SK-N-SH (cell line): ENCODE measurements around the gene PRDM5. TPM values are rescaled to one million over a fixed set of nuclear protein-coding genes. Genes with fewer than 3 reads are reported as not detected.

ENCODE experiments used
- CTCF ChIA-PET: fragments of 300-600, 350-600 bp; formaldehyde crosslinking; extraction: SDS; loops from one replicate; lab custom pipeline; 2021; lab: Yijun Ruan, JAX
- POLR2A ChIA-PET: fragments of 350-600 bp; sonication (Branson Sonifier 250); formaldehyde crosslinking; extraction: SDS; loops from one replicate; lab custom pipeline; 2020; ENCODE audit warnings: antibody characterized with exemption, inconsistent platforms; lab: Yijun Ruan, JAX
- DNase-seq: peaks from one replicate; pipeline ENCODE4 v3.0.0; 2012
- H2AFZ ChIP-seq: fragments of 200-600 bp; sonication (generic); 2 replicates; pipeline ENCODE4 v1.8.1; 2016; ENCODE audit warnings: antibody characterized with exemption, mild to moderate bottlenecking, low read depth
- H3F3A ChIP-seq: fragments of 200-600 bp; sonication (generic); replicated peaks from 2 replicates; pipeline ENCODE3; 2016; ENCODE audit warnings: antibody characterized with exemption, mild to moderate bottlenecking; ENCODE audit not compliant: insufficient read depth
- H3K27ac ChIP-seq, 2 experiments: fragments of 200-500 bp in 1 of 2; fragments of 200-600 bp in 1 of 2; sonication (Bioruptor generic) in 1 of 2; sonication (generic), shearing (Covaris generic) in 1 of 2; 2 replicates each; pipeline versions ENCODE4 v1.5.1 to v1.6.1; 2014 to 2016; ENCODE audit warnings: low read depth in 2 of 2, inconsistent platforms in 1 of 2, low read length in 1 of 2, mild to moderate bottlenecking in 1 of 2, mixed read lengths in 1 of 2
- H3K27me3 ChIP-seq: fragments of 200-600 bp; sonication (generic), shearing (Covaris generic); 2 replicates; pipeline ENCODE4 v1.6.1; 2016; ENCODE audit warnings: mixed run types; ENCODE audit not compliant: insufficient read depth
- H3K36me3 ChIP-seq, 2 experiments: fragments of 200-500 bp in 1 of 2; fragments of 200-600 bp in 1 of 2; sonication (Bioruptor generic) in 1 of 2; sonication (generic) in 1 of 2; replicated peaks in 1 of 2; 2 replicates each; pipeline versions ENCODE3 to v1.5.1; 2014 to 2016; ENCODE audit warnings: low read length in 1 of 2, mild to moderate bottlenecking in 1 of 2; ENCODE audit not compliant: insufficient read depth in 2 of 2, control insufficient read depth in 1 of 2
- H3K4me1 ChIP-seq, 2 experiments: fragments of 200-500 bp in 1 of 2; fragments of 200-600 bp in 1 of 2; sonication (Bioruptor generic) in 1 of 2; sonication (generic), shearing (Covaris generic) in 1 of 2; 2 replicates each; pipeline versions ENCODE4 v1.5.1 to v1.6.1; 2014 to 2016; ENCODE audit warnings: low read depth in 1 of 2, low read length in 1 of 2, mixed run types in 1 of 2; ENCODE audit not compliant: insufficient read depth in 2 of 2, control insufficient read depth in 1 of 2
- H3K4me2 ChIP-seq: fragments of 200-600 bp; sonication (generic), shearing (Covaris generic); 2 replicates; pipeline ENCODE4 v1.6.1; 2017; ENCODE audit warnings: mixed run types
- H3K4me3 ChIP-seq, 2 experiments: fragments of 200-500 bp in 1 of 2; fragments of 200-600 bp in 1 of 2; sonication (Bioruptor generic) in 1 of 2; sonication (generic), shearing (Covaris generic) in 1 of 2; 2 replicates each; pipeline versions ENCODE4 v1.5.1 to v1.8.1; 2014 to 2016; ENCODE audit warnings: low read depth in 2 of 2, inconsistent platforms in 1 of 2, low read length in 1 of 2, mild to moderate bottlenecking in 1 of 2, mixed read lengths in 1 of 2, moderate library complexity in 1 of 2
- H3K79me2 ChIP-seq: fragments of 200-600 bp; sonication (generic); 2 replicates; pipeline ENCODE4 v1.8.1; 2017; ENCODE audit warnings: mild to moderate bottlenecking; ENCODE audit not compliant: insufficient read depth
- H3K9ac ChIP-seq: fragments of 200-600 bp; sonication (generic); 2 replicates; pipeline ENCODE4 v1.6.1; 2017; ENCODE audit warnings: mixed run types
- H3K9me2 ChIP-seq: fragments of 200-600 bp; sonication (generic); 2 replicates; pipeline ENCODE4 v1.6.1; 2017; ENCODE audit warnings: mixed run types
- H3K9me3 ChIP-seq: fragments of 200-600 bp; sonication (generic); 2 replicates; pipeline ENCODE4 v1.6.1; 2017; ENCODE audit warnings: mixed run types, mild to moderate bottlenecking, moderate library complexity
- H4K20me1 ChIP-seq: fragments of 200-600 bp; sonication (generic); 2 replicates; pipeline ENCODE4 v1.6.1; 2017; ENCODE audit warnings: mild to moderate bottlenecking, mixed run types; ENCODE audit not compliant: insufficient read depth
- ELF1 ChIP-seq: IDR thresholded peaks from 2 replicates; pipeline ENCODE4 v1.4.0; 2012
- EP300 ChIP-seq, 2 experiments: IDR thresholded peaks; 2 replicates each; pipeline versions ENCODE4 v1.4.0 to v1.6.1; 2012; ENCODE audit warnings: borderline replicate concordance in 1 of 2, low read depth in 1 of 2, low read length in 1 of 2
- EZH2phosphoT487 ChIP-seq: fragments of 200-600 bp; sonication (generic); IDR thresholded peaks from 2 replicates; pipeline ENCODE4 v1.6.1; 2017; ENCODE audit warnings: low read depth, mixed run types, mild to moderate bottlenecking, antibody characterized with exemption, moderate library complexity, borderline replicate concordance
- FOSL2 ChIP-seq: IDR thresholded peaks from 2 replicates; pipeline ENCODE4 v1.4.0; 2012; ENCODE audit warnings: low read depth, mild to moderate bottlenecking, moderate library complexity, borderline replicate concordance
- FOXM1 ChIP-seq: IDR thresholded peaks from 2 replicates; pipeline ENCODE4 v1.4.0; 2012; ENCODE audit warnings: low read depth, mild to moderate bottlenecking
- GABPA ChIP-seq: IDR thresholded peaks from 2 replicates; pipeline ENCODE4 v1.4.0; 2012; ENCODE audit warnings: low read depth, mild to moderate bottlenecking
- JUND ChIP-seq: IDR thresholded peaks from 2 replicates; pipeline ENCODE4 v1.4.0; 2012
- MAX ChIP-seq: IDR thresholded peaks from 2 replicates; pipeline ENCODE4 v1.4.0; 2012; ENCODE audit warnings: low read depth
- MXI1 ChIP-seq: IDR thresholded peaks from 2 replicates; pipeline ENCODE4 v1.6.1; 2012; ENCODE audit warnings: mild to moderate bottlenecking, low read depth, low read length, improper control_type of control experiment
- NRF1 ChIP-seq: IDR thresholded peaks from 2 replicates; pipeline ENCODE4 v1.6.1; 2012; ENCODE audit warnings: low read depth, mild to moderate bottlenecking, low read length
- PBX3 ChIP-seq: IDR thresholded peaks from 2 replicates; pipeline ENCODE4; 2012
- RCOR1 ChIP-seq: fragments of 150-350 bp; IDR thresholded peaks from 2 replicates; pipeline ENCODE4 v1.6.1; 2017; ENCODE audit warnings: antibody characterized with exemption, low read length
- REST ChIP-seq: IDR thresholded peaks from 2 replicates; pipeline ENCODE4 v1.6.1; 2012; ENCODE audit warnings: mild to moderate bottlenecking, low read depth, low read length, moderate library complexity
- RFX5 ChIP-seq: IDR thresholded peaks from 2 replicates; pipeline ENCODE4 v1.6.1; 2012; ENCODE audit warnings: mild to moderate bottlenecking, improper control_type of control experiment, low read length
- SIN3A ChIP-seq: IDR thresholded peaks from 2 replicates; pipeline ENCODE4 v1.6.1; 2012; ENCODE audit warnings: low read depth, mild to moderate bottlenecking, low read length, moderate library complexity, borderline replicate concordance
- TCF12 ChIP-seq: IDR thresholded peaks from 2 replicates; pipeline ENCODE4 v1.4.0; 2012
- USF1 ChIP-seq: IDR thresholded peaks from 2 replicates; pipeline ENCODE4 v1.4.0; 2012; ENCODE audit warnings: low read depth, borderline replicate concordance
- USF2 ChIP-seq: fragments of 150-350 bp; IDR thresholded peaks from 2 replicates; pipeline ENCODE4 v1.6.1; 2017; ENCODE audit warnings: antibody characterized with exemption, low read length, low read depth, borderline replicate concordance
- ZBTB33 ChIP-seq: IDR thresholded peaks from 2 replicates; pipeline ENCODE4 v1.4.0; 2012; ENCODE audit warnings: low read depth, borderline replicate concordance
- WGBS: methylation state at CpG from one replicate; pipeline ENCODE4 v1.1.6; 2017; ENCODE audit warnings: low lambda C conversion rate; 5-methylcytosine and 5-hydroxymethylcytosine counted together
- polyA plus RNA-seq, 3 experiments: library from polyadenylated mRNA; depleted of rRNA; stranded (reverse); fragments of >200 nt; gene quantifications; 2 replicates each; pipeline ENCODE4 v1.2.3, GENCODE V29; 2012

The PRDM5 gene
- polyA plus RNA-seq, 1 of the 3 experiments (the other 2 are of a cell fraction) = 3.8 TPM

GRCh38 chr4:120942776-120943175 is 20.2 kb upstream of the PRDM5 start:
- H3F3A ChIP-seq = no peaks in the 10 kb centered on the region
- WGBS = 24% methylated on average over 3 of the region's 3 CpGs
- TF ChIP-seq MXI1 (no peak), PBX3 (no peak), EZH2phosphoT487 (no peak), FOXM1 (no peak), RFX5 (no peak), JUND (no peak), USF2 (no peak), RCOR1 (no peak), USF1 (no peak), GABPA (no peak), ELF1 (no peak)
- H4K20me1 ChIP-seq = no peaks in the 10 kb centered on the region
- H2AFZ ChIP-seq = no peak overlapping the region
- no peak overlapping the region for H3K4me3 ChIP-seq
- no peaks in the 10 kb centered on the region for H3K27me3 ChIP-seq
- no peaks in the 10 kb centered on the region for H3K4me1 ChIP-seq
- no peaks in the 10 kb centered on the region for H3K36me3 ChIP-seq
- ChIA-PET CTCF (interaction anchor here (0.7 kb wide), 1 partner anchor 47 kb away, joined by 3 read pairs; no protein-coding TSS in a partner anchor), POLR2A (no interaction called here)
- H3K79me2 ChIP-seq = no peaks in the 10 kb centered on the region
- no peak overlapping the region for H3K9ac ChIP-seq
- no peaks in the 10 kb centered on the region for H3K9me3 ChIP-seq
- H3K4me2 ChIP-seq = no peak overlapping the region
- H3K27ac ChIP-seq = no peak overlapping the region
- DNase-seq = no peak
- H3K9me2 ChIP-seq = no peaks in the 10 kb centered on the region

GRCh38 chr4:120940547-120940946 is 18.0 kb upstream of the PRDM5 start:
- Histone ChIP-seq H3K4me3 (no peak overlapping the region), H3K36me3 (no peaks in the 10 kb centered on the region), H3F3A (no peaks in the 10 kb centered on the region), H3K9ac (no peak overlapping the region), H2AFZ (no peak overlapping the region), H3K9me2 (no peaks in the 10 kb centered on the region), H3K79me2 (no peaks in the 10 kb centered on the region), H3K27me3 (no peaks in the 10 kb centered on the region), H3K9me3 (no peaks in the 10 kb centered on the region), H3K4me2 (no peak overlapping the region), H4K20me1 (no peaks in the 10 kb centered on the region), H3K4me1 (no peaks in the 10 kb centered on the region), H3K27ac (no peak overlapping the region)
- WGBS = 70% methylated on average over 2 of the region's 2 CpGs
- no peak for DNase-seq
- ChIA-PET POLR2A (no interaction called here), CTCF (no interaction called here)
- TF ChIP-seq ZBTB33 (no peak), TCF12 (no peak), MAX (no peak), MXI1 (no peak), USF1 (no peak), NRF1 (no peak), FOSL2 (no peak), ELF1 (no peak), EZH2phosphoT487 (no peak), REST (no peak), SIN3A (no peak), EP300 (IDR thresholded peaks at IDR 0.05; ENCODE audit: borderline replicate concordance in 1 of 2, low read depth in 1 of 2, low read length in 1 of 2) (no peak)
